GM12874 (cell line): ENCODE data around the gene ST6GALNAC2.

Experiments
- CTCF ChIP-seq: IDR thresholded peaks from 2 replicates; pipeline ENCODE4 v1.5.1; 2011; ENCODE audit warnings: low read depth, mild to moderate bottlenecking, control low read depth, low read length, moderate library complexity; ENCODE audit not compliant: insufficient read depth

ST6GALNAC2 gene

GRCh38 chr17:76549539-76549938, 36.1 kb downstream of the ST6GALNAC2 start:
- no peak for TF ChIP-seq CTCF

GRCh38 chr17:76549215-76549518, 36.5 kb downstream of the ST6GALNAC2 start:
- no peak for TF ChIP-seq CTCF

GRCh38 chr17:76548378-76549214, 37.1 kb downstream of the ST6GALNAC2 start:
- TF ChIP-seq CTCF = no peak

- TF ChIP-seq CTCF = no peak
These were observed 37.9 kb downstream of the ST6GALNAC2 start for GRCh38 chr17:76547642-76548202.

- TF ChIP-seq CTCF = peak; percentile 77
These were observed 38.4 kb downstream of the ST6GALNAC2 start for GRCh38 chr17:76547183-76547641.

GRCh38 chr17:76546556-76547182, 39.0 kb downstream of the ST6GALNAC2 start:
- TF ChIP-seq CTCF = no peak

GRCh38 chr17:76545918-76546555, 39.6 kb downstream of the ST6GALNAC2 start:
- TF ChIP-seq CTCF = no peak
